Measurements from ENCODE around the gene PINK1. TPM values are rescaled to one million over a fixed set of nuclear protein-coding genes. Genes with fewer than 3 reads are reported as not detected.

Gene PINK1
- polyA plus RNA-seq, 1 of the 3 experiments (the other 2 are of a cell fraction) = 24.4 TPM

DNA sequence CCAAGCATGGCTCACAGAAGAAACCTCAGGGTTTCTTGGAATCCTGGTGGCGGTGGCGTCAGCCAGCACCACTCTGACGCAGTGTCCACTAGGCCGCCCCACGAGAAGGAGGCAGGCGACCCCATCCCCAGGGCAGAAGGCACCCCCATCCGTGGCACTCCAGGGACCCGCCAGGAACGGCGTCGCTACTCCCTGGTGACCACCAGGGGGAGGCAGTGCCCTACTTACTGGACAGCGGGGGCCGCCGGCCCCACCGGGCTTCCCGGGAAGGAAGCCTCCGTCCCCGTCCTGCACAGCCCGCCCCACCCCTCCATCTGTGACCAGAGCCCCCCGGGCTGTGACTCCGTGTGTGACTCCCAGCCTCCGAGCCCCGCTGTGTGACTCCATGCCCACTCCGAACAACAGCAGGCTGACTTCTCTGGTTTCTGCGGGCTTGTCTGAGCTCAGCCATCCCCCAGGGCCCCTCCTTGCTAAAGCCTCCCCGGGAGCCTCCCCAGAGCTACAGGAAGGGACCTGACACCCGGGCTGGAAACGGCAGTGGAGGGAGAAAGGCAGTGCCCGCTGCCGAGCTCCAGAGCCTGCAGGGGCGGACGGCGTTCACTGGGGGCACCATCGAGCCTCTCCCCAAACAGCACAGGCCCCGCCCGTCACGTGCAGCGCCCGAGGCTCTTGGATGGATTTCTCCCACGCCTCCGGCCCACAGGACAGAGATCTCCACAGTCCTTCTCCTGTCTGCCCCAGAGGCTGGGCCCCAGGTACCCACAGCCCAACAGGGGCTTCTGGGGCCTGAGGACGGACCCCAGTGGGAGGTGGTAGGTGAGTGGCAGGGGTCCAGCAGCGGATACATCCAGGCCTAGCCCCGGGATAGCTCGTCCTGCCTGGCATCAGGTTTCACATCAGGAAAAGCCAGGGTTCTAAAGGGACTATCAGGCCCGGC, 63.4 kb downstream of the PINK1 start:
- H3K4me3 ChIP-seq (ENCODE audit: low read depth in 2 of 2, low read length in 1 of 2) = peak overlapping the region; percentile 49 to 70
- H3K4me2 ChIP-seq = peak overlapping the region; percentile 97
- no peaks in the 10 kb centered on the region for H3K27me3 ChIP-seq (ENCODE audit: insufficient read depth)
- H2AFZ ChIP-seq (ENCODE audit: low read depth) = peak overlapping the region; percentile 98
- no peaks in the 10 kb centered on the region for H3K79me2 ChIP-seq (ENCODE audit: insufficient read depth)
- H3K9me3 ChIP-seq = no peaks in the 10 kb centered on the region
- H3K9ac ChIP-seq = peak overlapping the region; percentile 73
- POLR2A ChIA-PET = interaction anchor here (0.7 to 1.4 kb wide), 3 partner anchors 35 to 498 kb away, joined by 3 to 6 read pairs (median 4); partner anchors contain the start of genes DDOST and HP1BP3
- H3K36me3 ChIP-seq (replicated peaks in 1 of 2; ENCODE audit: control insufficient read depth in 1 of 2, insufficient read depth in 2 of 2, low read length in 1 of 2) = no peaks in the 10 kb centered on the region
- CTCF ChIA-PET = interaction anchor here (0.5 to 7.0 kb wide), 66 partner anchors 9 to 698 kb away, joined by 3 to 127 read pairs (median 3); partner anchors contain the start of genes DDOST, HP1BP3 and KIF17
- DNase-seq = peak; percentile 96
- H3K27ac ChIP-seq (ENCODE audit: low read depth in 2 of 2, low read length in 1 of 2) = peak overlapping the region; percentile 56 to 95
- peaks cover 3 to 21% of the 10 kb centered on the region in 2 experiments; a peak in 3 of 4 replicates for H3K4me1 ChIP-seq (ENCODE audit: control insufficient read depth in 1 of 2, insufficient read depth in 2 of 2, low read depth in 1 of 2, low read length in 1 of 2)
- H3F3A ChIP-seq (replicated peaks; ENCODE audit: insufficient read depth) = peaks cover 9% of the 10 kb centered on the region
- 19% methylated on average over 12 of the region's 46 CpGs for WGBS (ENCODE audit: low lambda C conversion rate)
- H3K9me2 ChIP-seq = no peaks in the 10 kb centered on the region
- H4K20me1 ChIP-seq (ENCODE audit: insufficient read depth) = no peaks in the 10 kb centered on the region
- TF ChIP-seq CHD2 (IDR thresholded peaks at IDR 0.05; ENCODE audit: low read length, partially characterized antibody) (peak; percentile 23), MEF2A (IDR thresholded peaks at IDR 0.05; ENCODE audit: borderline replicate concordance, low read depth) (no peak), FOXM1 (IDR thresholded peaks at IDR 0.05; ENCODE audit: low read depth) (no peak), TCF12 (IDR thresholded peaks at IDR 0.05) (0 out of 2 replicates have a peak, but pooled peaks have one; percentile 15), YY1 (IDR thresholded peaks at IDR 0.05; ENCODE audit: low read depth) (no peak), FOSL2 (IDR thresholded peaks at IDR 0.05; ENCODE audit: borderline replicate concordance, low read depth) (no peak; the same call in 1 of the 2 replicates), SMC3 (IDR thresholded peaks at IDR 0.05; ENCODE audit: low read depth, low read length) (peak; percentile 77), FOXJ3 (CRISPR knock-in tag; IDR thresholded peaks at IDR 0.05) (0 out of 2 replicates have a peak, but pooled peaks have one; percentile 30), RCOR1 (IDR thresholded peaks at IDR 0.05; ENCODE audit: low read length) (0 out of 2 replicates have a peak, but pooled peaks have one; percentile 32), EP300 (IDR thresholded peaks at IDR 0.05; ENCODE audit: borderline replicate concordance in 1 of 2, low read depth in 1 of 2, low read length in 1 of 2) (no peak), MXI1 (IDR thresholded peaks at IDR 0.05; ENCODE audit: low read depth, low read length) (no peak; the same call in 1 of the 2 replicates), EZH2phosphoT487 (IDR thresholded peaks at IDR 0.05; ENCODE audit: borderline replicate concordance, low read depth) (no peak), NRF1 (IDR thresholded peaks at IDR 0.05; ENCODE audit: low read depth, low read length) (no peak), ELF1 (IDR thresholded peaks at IDR 0.05) (no peak; the same call in 1 of the 2 replicates), TAF1 (IDR thresholded peaks at IDR 0.05; ENCODE audit: borderline replicate concordance, low read depth, low read length) (0 out of 2 replicates have a peak, but pooled peaks have one; percentile 30), NFIC (IDR thresholded peaks at IDR 0.05; ENCODE audit: borderline replicate concordance) (no peak), GATA2 (CRISPR knock-in tag; IDR thresholded peaks at IDR 0.05) (no peak), POLR2AphosphoS5 (IDR thresholded peaks at IDR 0.05; ENCODE audit: low read depth, low read length) (no peak), SIN3A (IDR thresholded peaks at IDR 0.05; ENCODE audit: borderline replicate concordance, low read depth, low read length) (peak; percentile 73; the same call in 1 of the 2 replicates)
- TF ChIP-seq, protein P1, sequence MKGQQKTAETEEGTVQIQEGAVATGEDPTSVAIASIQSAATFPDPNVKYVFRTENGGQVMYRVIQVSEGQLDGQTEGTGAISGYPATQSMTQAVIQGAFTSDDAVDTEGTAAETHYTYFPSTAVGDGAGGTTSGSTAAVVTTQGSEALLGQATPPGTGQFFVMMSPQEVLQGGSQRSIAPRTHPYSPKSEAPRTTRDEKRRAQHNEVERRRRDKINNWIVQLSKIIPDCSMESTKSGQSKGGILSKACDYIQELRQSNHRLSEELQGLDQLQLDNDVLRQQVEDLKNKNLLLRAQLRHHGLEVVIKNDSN (IDR thresholded peaks at IDR 0.05; ENCODE audit: borderline replicate concordance, low read depth) = peak; percentile 91
- TF ChIP-seq, protein P2, sequence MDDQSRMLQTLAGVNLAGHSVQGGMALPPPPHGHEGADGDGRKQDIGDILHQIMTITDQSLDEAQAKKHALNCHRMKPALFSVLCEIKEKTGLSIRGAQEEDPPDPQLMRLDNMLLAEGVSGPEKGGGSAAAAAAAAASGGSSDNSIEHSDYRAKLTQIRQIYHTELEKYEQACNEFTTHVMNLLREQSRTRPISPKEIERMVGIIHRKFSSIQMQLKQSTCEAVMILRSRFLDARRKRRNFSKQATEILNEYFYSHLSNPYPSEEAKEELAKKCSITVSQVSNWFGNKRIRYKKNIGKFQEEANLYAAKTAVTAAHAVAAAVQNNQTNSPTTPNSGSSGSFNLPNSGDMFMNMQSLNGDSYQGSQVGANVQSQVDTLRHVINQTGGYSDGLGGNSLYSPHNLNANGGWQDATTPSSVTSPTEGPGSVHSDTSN (IDR thresholded peaks at IDR 0.05) = no peak
- TF ChIP-seq, protein P3, sequence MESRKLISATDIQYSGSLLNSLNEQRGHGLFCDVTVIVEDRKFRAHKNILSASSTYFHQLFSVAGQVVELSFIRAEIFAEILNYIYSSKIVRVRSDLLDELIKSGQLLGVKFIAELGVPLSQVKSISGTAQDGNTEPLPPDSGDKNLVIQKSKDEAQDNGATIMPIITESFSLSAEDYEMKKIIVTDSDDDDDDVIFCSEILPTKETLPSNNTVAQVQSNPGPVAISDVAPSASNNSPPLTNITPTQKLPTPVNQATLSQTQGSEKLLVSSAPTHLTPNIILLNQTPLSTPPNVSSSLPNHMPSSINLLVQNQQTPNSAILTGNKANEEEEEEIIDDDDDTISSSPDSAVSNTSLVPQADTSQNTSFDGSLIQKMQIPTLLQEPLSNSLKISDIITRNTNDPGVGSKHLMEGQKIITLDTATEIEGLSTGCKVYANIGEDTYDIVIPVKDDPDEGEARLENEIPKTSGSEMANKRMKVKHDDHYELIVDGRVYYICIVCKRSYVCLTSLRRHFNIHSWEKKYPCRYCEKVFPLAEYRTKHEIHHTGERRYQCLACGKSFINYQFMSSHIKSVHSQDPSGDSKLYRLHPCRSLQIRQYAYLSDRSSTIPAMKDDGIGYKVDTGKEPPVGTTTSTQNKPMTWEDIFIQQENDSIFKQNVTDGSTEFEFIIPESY (IDR thresholded peaks at IDR 0.05; ENCODE audit: borderline replicate concordance, low read depth) = no peak
- TF ChIP-seq, protein P4, sequence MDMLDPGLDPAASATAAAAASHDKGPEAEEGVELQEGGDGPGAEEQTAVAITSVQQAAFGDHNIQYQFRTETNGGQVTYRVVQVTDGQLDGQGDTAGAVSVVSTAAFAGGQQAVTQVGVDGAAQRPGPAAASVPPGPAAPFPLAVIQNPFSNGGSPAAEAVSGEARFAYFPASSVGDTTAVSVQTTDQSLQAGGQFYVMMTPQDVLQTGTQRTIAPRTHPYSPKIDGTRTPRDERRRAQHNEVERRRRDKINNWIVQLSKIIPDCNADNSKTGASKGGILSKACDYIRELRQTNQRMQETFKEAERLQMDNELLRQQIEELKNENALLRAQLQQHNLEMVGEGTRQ (IDR thresholded peaks at IDR 0.05; ENCODE audit: borderline replicate concordance, low read depth, low read length) = peak; percentile 62; the same call in 1 of the 2 replicates
- TF ChIP-seq, protein P5, sequence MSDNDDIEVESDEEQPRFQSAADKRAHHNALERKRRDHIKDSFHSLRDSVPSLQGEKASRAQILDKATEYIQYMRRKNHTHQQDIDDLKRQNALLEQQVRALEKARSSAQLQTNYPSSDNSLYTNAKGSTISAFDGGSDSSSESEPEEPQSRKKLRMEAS (IDR thresholded peaks at IDR 0.05; ENCODE audit: low read depth) = peak; percentile 97
- TF ChIP-seq, protein P6, sequence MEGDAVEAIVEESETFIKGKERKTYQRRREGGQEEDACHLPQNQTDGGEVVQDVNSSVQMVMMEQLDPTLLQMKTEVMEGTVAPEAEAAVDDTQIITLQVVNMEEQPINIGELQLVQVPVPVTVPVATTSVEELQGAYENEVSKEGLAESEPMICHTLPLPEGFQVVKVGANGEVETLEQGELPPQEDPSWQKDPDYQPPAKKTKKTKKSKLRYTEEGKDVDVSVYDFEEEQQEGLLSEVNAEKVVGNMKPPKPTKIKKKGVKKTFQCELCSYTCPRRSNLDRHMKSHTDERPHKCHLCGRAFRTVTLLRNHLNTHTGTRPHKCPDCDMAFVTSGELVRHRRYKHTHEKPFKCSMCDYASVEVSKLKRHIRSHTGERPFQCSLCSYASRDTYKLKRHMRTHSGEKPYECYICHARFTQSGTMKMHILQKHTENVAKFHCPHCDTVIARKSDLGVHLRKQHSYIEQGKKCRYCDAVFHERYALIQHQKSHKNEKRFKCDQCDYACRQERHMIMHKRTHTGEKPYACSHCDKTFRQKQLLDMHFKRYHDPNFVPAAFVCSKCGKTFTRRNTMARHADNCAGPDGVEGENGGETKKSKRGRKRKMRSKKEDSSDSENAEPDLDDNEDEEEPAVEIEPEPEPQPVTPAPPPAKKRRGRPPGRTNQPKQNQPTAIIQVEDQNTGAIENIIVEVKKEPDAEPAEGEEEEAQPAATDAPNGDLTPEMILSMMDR (IDR thresholded peaks at IDR 0.05) = peak; percentile 86
